Tibial artery (tissue), 4 donors: Measurements from ENCODE around the gene KCNN1.
"Not testable (repeated sequence)": the region's sequence is repeated elsewhere in the genome, so short reads cannot be mapped to it uniquely, and the experiment has no call there.

Source experiments
- DNase-seq, 2 donors: peaks; one replicate each; pipeline ENCODE4 v3.0.0-alpha.2; 2019
- H3K27ac ChIP-seq, 2 donors: fragments of 200-600 bp; sonication (generic) in 1 of 2; 1 replicate in 1 of 2; 2 replicates in 1 of 2; pipeline ENCODE4 v1.5.1; 2018 to 2019; ENCODE audit warnings: mild to moderate bottlenecking in 1 of 2
- H3K27me3 ChIP-seq, 2 donors: fragments of 200-600 bp; sonication (generic) in 1 of 2; one replicate each; pipeline versions ENCODE4 v1.5.1 to v1.6.0; 2016 to 2019
- H3K36me3 ChIP-seq, 3 donors: fragments of 200-600 bp; sonication (generic) in 2 of 3; one replicate each; pipeline ENCODE4 v1.5.1; 2016 to 2019; ENCODE audit warnings: mild to moderate bottlenecking in 2 of 3
- H3K4me1 ChIP-seq, 4 donors: fragments of 200-600 bp; sonication (generic) in 2 of 4; 1 replicate in 3 of 4; 2 replicates in 1 of 4; pipeline ENCODE4 v1.5.1; 2016 to 2019
- H3K4me3 ChIP-seq, 2 donors: fragments of 200-600 bp; sonication (generic) in 1 of 2; 1 replicate in 1 of 2; 2 replicates in 1 of 2; pipeline ENCODE4 v1.5.1; 2018 to 2019; ENCODE audit warnings: mild to moderate bottlenecking in 2 of 2
- H3K9me3 ChIP-seq, 3 donors: fragments of 200-600 bp; sonication (generic) in 1 of 3; one replicate each; pipeline ENCODE4 v1.5.1; 2016 to 2019
- intact Hi-C: fragments of 100-400 bp; cut with DNase I; formaldehyde crosslinking; loops from one replicate; pipeline ENCODE4 v1.15.0; 2023; ENCODE audit warnings: low total_unique reads
- TF ChIP-seq, protein P1 (sequence below), 2 experiments: fragments of 200-600 bp in 1 of 2; fragments of 450-650 bp in 1 of 2; IDR thresholded peaks; one replicate each; pipeline ENCODE4 v1.5.1; 2017 to 2019; ENCODE audit warnings: antibody characterized with exemption in 2 of 2, mild to moderate bottlenecking in 1 of 2, moderate library complexity in 1 of 2

Gene KCNN1

DNA sequence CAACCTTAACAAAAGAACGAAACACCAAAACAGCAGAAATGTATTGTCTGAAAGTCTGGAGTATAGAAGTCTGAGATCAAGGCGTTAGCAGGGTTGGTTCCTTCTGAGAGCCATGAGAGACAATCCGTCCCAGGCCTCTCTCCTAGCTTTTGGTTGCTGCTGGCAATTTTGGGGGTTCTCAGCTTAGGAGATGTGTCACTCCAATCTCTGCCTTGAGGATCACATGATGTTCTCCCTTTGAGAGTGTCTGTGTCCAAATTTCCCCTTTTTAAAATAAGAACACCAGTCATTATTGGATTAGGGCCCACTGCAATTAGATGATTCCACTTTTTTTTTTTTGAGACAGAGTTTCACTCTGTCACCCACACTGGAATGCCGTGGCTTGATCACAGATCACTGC lies 10.1 kb downstream of the KCNN1 start:
- Histone ChIP-seq H3K27ac (no peak overlapping the region), H3K27me3 (peaks cover 0 to 30% of the 10 kb centered on the region in 2 donors), H3K36me3 (no peaks in the 10 kb centered on the region), H3K9me3 (no peaks in the 10 kb centered on the region), H3K4me1 (no peaks in the 10 kb centered on the region), H3K4me3 (no peak overlapping the region)
- TF ChIP-seq, protein P1, sequence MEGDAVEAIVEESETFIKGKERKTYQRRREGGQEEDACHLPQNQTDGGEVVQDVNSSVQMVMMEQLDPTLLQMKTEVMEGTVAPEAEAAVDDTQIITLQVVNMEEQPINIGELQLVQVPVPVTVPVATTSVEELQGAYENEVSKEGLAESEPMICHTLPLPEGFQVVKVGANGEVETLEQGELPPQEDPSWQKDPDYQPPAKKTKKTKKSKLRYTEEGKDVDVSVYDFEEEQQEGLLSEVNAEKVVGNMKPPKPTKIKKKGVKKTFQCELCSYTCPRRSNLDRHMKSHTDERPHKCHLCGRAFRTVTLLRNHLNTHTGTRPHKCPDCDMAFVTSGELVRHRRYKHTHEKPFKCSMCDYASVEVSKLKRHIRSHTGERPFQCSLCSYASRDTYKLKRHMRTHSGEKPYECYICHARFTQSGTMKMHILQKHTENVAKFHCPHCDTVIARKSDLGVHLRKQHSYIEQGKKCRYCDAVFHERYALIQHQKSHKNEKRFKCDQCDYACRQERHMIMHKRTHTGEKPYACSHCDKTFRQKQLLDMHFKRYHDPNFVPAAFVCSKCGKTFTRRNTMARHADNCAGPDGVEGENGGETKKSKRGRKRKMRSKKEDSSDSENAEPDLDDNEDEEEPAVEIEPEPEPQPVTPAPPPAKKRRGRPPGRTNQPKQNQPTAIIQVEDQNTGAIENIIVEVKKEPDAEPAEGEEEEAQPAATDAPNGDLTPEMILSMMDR (IDR thresholded peaks at IDR 0.05): no peak
- intact Hi-C loops: no loop called here
- no peak for DNase-seq

DNA sequence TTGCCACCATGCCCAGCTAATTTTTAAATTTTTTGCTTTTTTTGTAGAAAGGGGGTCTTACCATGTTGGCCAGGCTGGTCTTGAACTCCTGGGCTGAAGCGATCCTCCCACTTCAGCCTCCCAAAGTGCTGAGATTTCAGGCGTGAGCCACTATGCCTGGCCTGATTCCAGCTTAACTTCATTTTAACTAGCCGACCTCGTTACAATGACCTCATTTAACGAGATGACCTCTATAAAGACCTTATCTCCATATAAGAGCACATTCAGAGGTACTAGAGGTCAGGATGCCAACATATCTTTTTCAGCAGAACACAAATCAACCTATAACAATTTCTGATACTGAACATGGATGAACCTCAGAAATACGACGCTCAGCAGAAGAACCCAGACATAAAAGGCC lies 10.6 kb downstream of the KCNN1 start:
- H3K4me3 ChIP-seq: no peak overlapping the region
- TF ChIP-seq, protein P1 (IDR thresholded peaks at IDR 0.05): no peak
- intact Hi-C loops: no loop called here
- H3K36me3 ChIP-seq: no peaks in the 10 kb centered on the region
- DNase-seq: no peak
- H3K27ac ChIP-seq: no peak overlapping the region
- H3K9me3 ChIP-seq: no peaks in the 10 kb centered on the region
- H3K27me3 ChIP-seq: peaks cover 0 to 31% of the 10 kb centered on the region in 2 donors
- H3K4me1 ChIP-seq: no peaks in the 10 kb centered on the region

DNA sequence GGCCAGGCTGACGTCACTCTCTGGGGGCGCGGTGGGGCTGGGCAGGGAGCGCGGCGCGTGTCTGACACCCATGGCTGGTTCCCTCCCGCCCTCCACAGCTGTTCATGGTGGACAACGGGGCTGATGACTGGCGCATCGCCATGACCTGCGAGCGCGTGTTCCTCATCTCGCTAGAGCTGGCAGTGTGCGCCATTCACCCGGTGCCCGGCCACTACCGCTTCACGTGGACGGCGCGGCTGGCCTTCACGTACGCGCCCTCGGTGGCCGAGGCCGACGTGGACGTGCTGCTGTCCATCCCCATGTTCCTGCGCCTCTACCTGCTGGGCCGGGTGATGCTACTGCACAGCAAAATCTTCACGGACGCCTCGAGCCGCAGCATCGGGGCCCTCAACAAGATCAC lies 14.7 kb downstream of the KCNN1 start:
- H3K4me3 ChIP-seq: no peak overlapping the region
- no peaks in the 10 kb centered on the region for H3K4me1 ChIP-seq
- H3K27me3 ChIP-seq: peaks cover 0 to 43% of the 10 kb centered on the region in 2 donors
- H3K36me3 ChIP-seq: no peaks in the 10 kb centered on the region
- H3K27ac ChIP-seq: no peak overlapping the region
- intact Hi-C loops: loop anchor here (10.0 kb wide), 1 partner anchor 387 kb away; no protein-coding TSS in a partner anchor
- H3K9me3 ChIP-seq: no peaks in the 10 kb centered on the region
- TF ChIP-seq, protein P1 (IDR thresholded peaks at IDR 0.05): no peak
- DNase-seq: no peak

DNA sequence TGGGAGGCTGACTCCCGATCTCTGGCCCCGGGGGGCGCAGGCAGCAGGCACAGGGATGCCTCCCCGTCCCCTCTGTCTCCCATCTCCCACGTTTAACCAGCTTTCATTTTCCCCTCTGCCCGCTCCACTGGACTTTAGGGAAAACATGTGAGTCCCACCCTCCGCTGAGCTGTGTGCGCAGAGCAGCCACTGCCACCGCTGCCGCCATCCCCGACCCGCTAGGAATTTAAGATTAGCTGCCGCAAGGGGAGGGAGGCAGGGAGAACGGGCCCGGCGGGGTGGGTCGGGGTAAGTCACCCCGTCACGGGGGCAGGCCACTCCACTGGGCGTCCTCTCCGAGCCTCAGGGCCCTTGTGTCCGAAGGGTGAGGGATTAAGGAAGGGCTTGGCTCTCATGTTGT lies 15.5 kb downstream of the KCNN1 start:
- peaks cover 0 to 43% of the 10 kb centered on the region in 2 donors for H3K27me3 ChIP-seq
- H3K9me3 ChIP-seq: no peaks in the 10 kb centered on the region
- TF ChIP-seq, protein P1 (IDR thresholded peaks at IDR 0.05): no peak
- H3K4me1 ChIP-seq: no peaks in the 10 kb centered on the region
- H3K27ac ChIP-seq: no peak overlapping the region
- H3K4me3 ChIP-seq: no peak overlapping the region
- DNase-seq: no peak
- H3K36me3 ChIP-seq: no peaks in the 10 kb centered on the region
- intact Hi-C loops: loop anchor here (10.0 kb wide), 1 partner anchor 388 kb away; no protein-coding TSS in a partner anchor

DNA sequence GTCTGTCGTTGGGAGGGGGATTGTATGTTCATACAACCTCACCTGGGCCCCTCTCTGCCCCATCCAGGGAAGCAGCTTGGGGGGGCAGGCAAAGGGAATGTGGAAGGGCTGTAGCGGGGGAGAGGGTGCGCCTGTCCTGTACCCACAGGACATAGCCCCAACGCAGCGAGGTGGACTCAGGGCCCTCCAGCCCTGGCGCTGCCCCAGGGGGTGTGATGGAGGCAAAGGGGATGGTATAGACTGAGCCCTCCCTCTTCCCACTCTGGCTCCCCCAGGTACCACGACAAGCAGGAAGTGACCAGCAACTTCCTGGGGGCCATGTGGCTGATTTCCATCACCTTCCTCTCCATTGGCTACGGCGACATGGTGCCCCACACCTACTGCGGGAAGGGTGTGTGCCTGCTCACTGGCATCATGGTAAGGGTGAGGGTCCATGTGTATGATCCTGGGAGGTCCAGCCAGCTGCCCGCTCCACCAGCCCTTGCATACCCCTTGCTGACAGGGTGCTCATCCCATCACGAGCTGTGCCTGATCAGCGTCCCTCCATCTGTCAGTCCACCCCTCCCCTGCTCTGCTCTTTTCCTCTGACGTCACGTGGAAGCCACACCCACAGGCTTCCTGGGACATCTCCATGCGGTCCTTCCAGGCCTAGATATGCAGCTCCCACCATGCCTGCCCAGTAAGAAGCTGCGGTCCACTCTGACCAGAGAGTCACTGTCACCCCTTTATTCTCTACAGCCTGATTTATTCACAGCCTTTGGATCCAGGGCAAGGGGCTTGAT lies 18.3 kb downstream of the KCNN1 start:
- no peak for DNase-seq
- Histone ChIP-seq H3K27ac (no peak overlapping the region), H3K4me1 (no peaks in the 10 kb centered on the region), H3K4me3 (no peak overlapping the region), H3K9me3 (no peaks in the 10 kb centered on the region), H3K27me3 (peaks cover 0 to 40% of the 10 kb centered on the region in 2 donors), H3K36me3 (no peaks in the 10 kb centered on the region)
- intact Hi-C loops: loop anchor here (10.0 kb wide), 1 partner anchor 390 kb away; no protein-coding TSS in a partner anchor
- TF ChIP-seq, protein P1 (IDR thresholded peaks at IDR 0.05): no peak

DNA sequence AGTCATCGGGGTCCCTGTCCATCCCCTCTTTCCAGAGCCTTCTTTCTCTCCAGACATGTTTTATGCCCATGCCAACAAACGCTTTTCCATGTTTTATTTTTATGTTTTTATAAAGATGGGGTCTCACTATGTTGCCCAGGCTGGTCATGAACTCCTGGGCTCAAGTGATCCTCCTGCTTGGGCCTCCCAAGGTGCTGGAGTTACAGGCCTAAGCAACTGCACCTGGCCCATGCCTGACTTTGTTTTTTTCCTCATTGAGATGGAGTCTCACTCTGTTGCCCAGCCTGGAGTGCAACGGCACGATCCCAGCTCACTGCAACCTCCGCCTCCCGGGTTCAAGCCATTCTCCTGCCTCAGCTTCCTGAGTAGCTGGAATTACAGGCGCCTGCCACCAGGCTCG lies 19.7 kb downstream of the KCNN1 start:
- not testable (repeated sequence) for H3K36me3 ChIP-seq, H3K9me3 ChIP-seq, H3K4me1 ChIP-seq, DNase-seq, H3K4me3 ChIP-seq, H3K27ac ChIP-seq
- H3K27me3 ChIP-seq: peaks cover 0 to 39% of the 10 kb centered on the region in 2 donors
- intact Hi-C loops: loop anchor here (10.0 kb wide), 1 partner anchor 392 kb away; no protein-coding TSS in a partner anchor
